GM12878 (cell line): ENCODE measurements around the gene UTS2R. TPM values are rescaled to one million over a fixed set of nuclear protein-coding genes. Genes with fewer than 3 reads are reported as not detected.

Source experiments
- ATAC-seq: fragments of 200-7000 bp; cut with Tn5 transposase; 3 replicates; pipeline ENCODE4 v1.9.1; 2020; ENCODE audit warnings: mild to moderate bottlenecking, moderate library complexity
- BruUV-seq: library from RNA; stranded (reverse); fragments of 400-500 nt; replicated peaks from 2 replicates; lab custom pipeline; 2021; lab: Mats Ljungman, UMichigan
- CTCF ChIA-PET: fragments of 300-600 bp; sonication (Branson Sonifier 250); formaldehyde crosslinking; extraction: SDS; loops from one replicate; lab custom pipeline; 2021; ENCODE audit warnings: inconsistent platforms; lab: Yijun Ruan, JAX
- POLR2A ChIA-PET: fragments of 350-600 bp; formaldehyde crosslinking; extraction: SDS; loops from one replicate; lab custom pipeline; 2021; ENCODE audit warnings: inconsistent platforms; lab: Charles Lee
- RAD21 ChIA-PET: fragments of 300-600 bp; sonication (Branson Sonifier 250); formaldehyde crosslinking; loops from one replicate; lab custom pipeline; 2023; ENCODE audit warnings: antibody characterized with exemption; ENCODE audit not compliant: unreplicated experiment; lab: Charles Lee
- SMC1A ChIA-PET: fragments of 300-600 bp; sonication (Branson Sonifier 250); formaldehyde crosslinking; loops from one replicate; lab custom pipeline; 2023; ENCODE audit not compliant: unreplicated experiment, uncharacterized antibody; lab: Charles Lee
- DNase-seq: peaks from one replicate; pipeline ENCODE4 v3.0.0-alpha.2; 2011; ENCODE audit warnings: low read depth, low spot score
- FAIRE-seq: peaks from 3 replicates; lab custom pipeline; 2011; peaks lifted over from hg19 to GRCh38; lab: Jason Lieb, UNC
- H2AFZ ChIP-seq: 2 replicates; pipeline ENCODE4 v1.6.0; 2011; ENCODE audit warnings: low read depth, low read length, control low read depth; ENCODE audit not compliant: control insufficient read depth
- H3K27ac ChIP-seq: 2 replicates; pipeline ENCODE4 v1.5.1; 2011; ENCODE audit warnings: control low read depth; ENCODE audit not compliant: control insufficient read depth, insufficient read depth
- H3K27me3 ChIP-seq, 2 experiments: replicated peaks in 1 of 2; 2 replicates each; pipeline versions ENCODE4 v1.6.0 to v1.6.1; 2011; ENCODE audit warnings: low read length in 1 of 2; ENCODE audit not compliant: control insufficient read depth in 2 of 2, insufficient read depth in 2 of 2
- H3K36me3 ChIP-seq, 2 experiments: 2 replicates each; pipeline ENCODE4 v1.5.1; 2011; ENCODE audit warnings: low read length in 1 of 2; ENCODE audit not compliant: control insufficient read depth in 2 of 2, insufficient read depth in 2 of 2
- H3K4me1 ChIP-seq: 2 replicates; pipeline ENCODE4 v1.6.1; 2011; ENCODE audit warnings: mild to moderate bottlenecking, low read length, moderate library complexity, mixed read lengths; ENCODE audit not compliant: control insufficient read depth, insufficient read depth
- H3K4me2 ChIP-seq: 2 replicates; pipeline ENCODE4 v1.6.0; 2011; ENCODE audit warnings: control low read depth; ENCODE audit not compliant: control insufficient read depth, insufficient read depth
- H3K4me3 ChIP-seq: fragments of 200-600 bp; sonication (generic); 2 replicates; pipeline ENCODE4 v1.5.1; 2016
- H3K79me2 ChIP-seq: 2 replicates; pipeline ENCODE4 v1.6.0; 2011; ENCODE audit warnings: low read length; ENCODE audit not compliant: control insufficient read depth, insufficient read depth
- H3K9ac ChIP-seq: 2 replicates; pipeline ENCODE4 v1.8.0; 2011; ENCODE audit warnings: low read length, control low read depth, mixed read lengths; ENCODE audit not compliant: control insufficient read depth, insufficient read depth
- H3K9me3 ChIP-seq: replicated peaks from 3 replicates; pipeline ENCODE4 v1.5.1; 2011; ENCODE audit warnings: mild to moderate bottlenecking, low read length; ENCODE audit not compliant: control insufficient read depth, insufficient read depth
- H4K20me1 ChIP-seq: 2 replicates; pipeline ENCODE4 v1.6.0; 2011; ENCODE audit not compliant: control insufficient read depth, insufficient read depth
- BHLHE40 ChIP-seq, 2 experiments: fragments of 450-650 bp in 1 of 2; IDR thresholded peaks; 2 replicates each; pipeline ENCODE4 v1.6.1; 2011 to 2017; ENCODE audit warnings: low read depth in 2 of 2, borderline replicate concordance in 1 of 2, improper control_type of control experiment in 1 of 2, low read length in 1 of 2, mild to moderate bottlenecking in 1 of 2
- CBFB ChIP-seq: IDR thresholded peaks from 2 replicates; pipeline ENCODE4 v1.6.1; 2016; ENCODE audit warnings: antibody characterized with exemption, low read depth
- FOS ChIP-seq: IDR thresholded peaks from 3 replicates; pipeline ENCODE4 v1.6.1; 2011; ENCODE audit warnings: borderline replicate concordance; ENCODE audit not compliant: insufficient read length; ENCODE audit errors: extremely low read depth
- FOXK2 ChIP-seq: fragments of 450-650 bp; IDR thresholded peaks from 2 replicates; pipeline ENCODE4 v1.6.1; 2017; ENCODE audit warnings: mild to moderate bottlenecking, moderate library complexity
- GATAD2B ChIP-seq: fragments of 450-650 bp; conservative IDR thresholded peaks from 2 replicates; pipeline ENCODE4 v1.6.1; 2017; ENCODE audit warnings: low read depth, mild to moderate bottlenecking, moderate library complexity
- SMAD5 ChIP-seq: IDR thresholded peaks from 2 replicates; pipeline ENCODE4 v1.6.1; 2016; ENCODE audit warnings: antibody characterized with exemption, low read depth
- STAT3 ChIP-seq: IDR thresholded peaks from 2 replicates; pipeline ENCODE4 v1.6.1; 2011; ENCODE audit warnings: low read depth, low read length, improper control_type of control experiment
- WGBS: methylation state at CpG from one replicate; pipeline ENCODE4 v1.1.6; 2016; ENCODE audit warnings: low lambda C conversion rate; ENCODE audit not compliant: insufficient replicate concordance, insufficient coverage; ENCODE audit errors: missing lambda C conversion rate; 5-methylcytosine and 5-hydroxymethylcytosine counted together
- in situ Hi-C: fragments of 300-500 bp; cut with MboI; formaldehyde crosslinking; loops from 9 replicates; pipeline ENCODE4 v1.14.3; 2018; ENCODE audit warnings: mixed read lengths
- intact Hi-C: fragments of 100-400 bp; cut with micrococcal nuclease; formaldehyde crosslinking; loops from one replicate; pipeline ENCODE4 v1.14.2; 2022; ENCODE audit not compliant: unreplicated experiment
- polyA plus RNA-seq, 11 experiments: library from polyadenylated mRNA; depleted of rRNA in 4 of 11; unstranded in 6 of 11; stranded (reverse) in 5 of 11; fragments of >200 nt; fragmentation: Nextera tagmentation in 4 of 11; fragmentation: Illumina TruSeq in 1 of 11; extraction: Ambion mirVana in 4 of 11; extraction: Trizol in 1 of 11; gene quantifications; 1 replicate in 1 of 11; 2 replicates in 10 of 11; pipeline versions ENCODE4 v1.2.1 to v1.2.3, GENCODE V29; 2011 to 2016; ENCODE audit warnings: inconsistent platforms in 2 of 11, missing spikeins in 2 of 11, low read depth in 1 of 11
- total RNA-seq, 4 experiments: library from RNA; depleted of rRNA in 3 of 4; stranded (reverse); fragments of >200 nt in 3 of 4; fragmentation: Illumina TruSeq in 1 of 4; extraction: Trizol in 1 of 4; gene quantifications; 2 replicates each; pipeline versions ENCODE4 v1.2.1 to v1.2.3, GENCODE V29; 2013 to 2021
- TF ChIP-seq, protein P1 (sequence below): fragments of 450-650 bp; IDR thresholded peaks from 2 replicates; pipeline ENCODE4 v1.6.1; 2017; ENCODE audit warnings: mild to moderate bottlenecking, moderate library complexity
- TF ChIP-seq, protein P2 (sequence below): fragments of 450-650 bp; IDR thresholded peaks from 2 replicates; pipeline ENCODE4 v1.6.1; 2016; ENCODE audit warnings: mild to moderate bottlenecking

Gene UTS2R
- total and polyA plus RNA-seq, 10 of the 15 experiments (the other 5 are each of a cell fraction or from before 2014, with no cell fraction given), result 0.04 to 0.36 (median 0.11) TPM; not detected in 6

DNA sequence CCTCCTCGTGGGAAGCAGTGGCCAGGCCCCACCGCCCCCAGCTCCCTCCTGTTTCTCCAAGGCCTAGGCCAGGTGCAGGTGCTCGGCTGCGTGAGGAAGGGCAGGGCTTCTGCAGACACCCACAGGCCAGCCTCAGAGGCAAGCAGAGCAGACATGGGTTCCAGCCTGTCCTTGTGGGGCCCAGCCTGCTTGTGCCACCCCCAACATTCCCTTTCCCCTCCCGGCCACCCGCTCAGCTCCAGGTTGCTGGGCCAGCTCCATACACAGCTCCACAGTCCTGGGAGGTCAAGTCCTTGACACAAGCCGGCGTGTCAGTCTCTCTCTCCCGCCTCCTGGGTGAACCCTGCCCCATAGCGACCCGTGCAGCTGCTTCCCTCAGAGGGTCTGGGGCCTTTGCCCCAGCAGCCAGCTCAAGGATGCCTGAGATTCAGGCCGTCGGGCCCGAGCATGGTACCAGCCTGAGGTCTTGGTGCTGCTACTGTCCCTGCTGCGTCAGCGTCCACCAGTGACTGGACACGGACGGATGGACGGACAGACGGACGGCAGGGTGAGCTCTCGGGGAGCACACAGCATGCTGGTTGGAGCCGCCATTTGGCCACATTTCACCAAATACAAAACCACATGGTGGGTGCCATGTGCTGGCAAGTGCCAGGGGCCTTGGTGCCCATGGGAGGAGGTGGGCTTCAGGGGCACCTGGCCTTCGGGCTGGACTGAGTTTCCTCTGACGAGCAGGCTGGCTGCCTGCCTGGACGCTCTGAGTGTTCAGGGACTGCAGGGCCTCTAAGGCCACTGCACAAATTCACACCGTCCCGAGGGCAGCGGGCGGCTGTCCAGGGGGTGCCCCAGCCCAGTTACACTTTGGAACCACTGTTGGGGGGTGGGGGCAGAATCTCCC lies 46.0 kb upstream of the UTS2R start:
- H3K36me3 ChIP-seq, result no peaks in the 10 kb centered on the region
- no peak overlapping the region for H2AFZ ChIP-seq
- H3K9ac ChIP-seq, result no peak overlapping the region
- 35% methylated on average over 30 of the region's 30 CpGs for WGBS
- TF ChIP-seq BHLHE40 (IDR thresholded peaks at IDR 0.05; ENCODE audit: borderline replicate concordance in 1 of 2, low read depth in 2 of 2, low read length in 1 of 2) (no peak), FOXK2 (no peak), FOS (no peak), SMAD5 (no peak)
- TF ChIP-seq, all 136 proteins: peak for 0
- Histone ChIP-seq H3K9me3 (no peaks in the 10 kb centered on the region; the same call in 2 of the 3 replicates), H3K79me2 (no peaks in the 10 kb centered on the region), H4K20me1 (no peaks in the 10 kb centered on the region), H3K4me1 (no peaks in the 10 kb centered on the region; the same call in 1 of the 2 replicates), H3K4me2 (no peak overlapping the region), H3K4me3 (no peak overlapping the region), H3K27me3 (no peaks in the 10 kb centered on the region; a peak in 1 of 4 replicates), H3K27ac (no peak overlapping the region)
- ATAC-seq, result no peak
- CTCF ChIA-PET, result interaction anchor here (1.2 to 6.2 kb wide), 3 partner anchors 24 to 89 kb away, joined by 3 to 94 read pairs (median 4); no protein-coding TSS in a partner anchor
- no TSS peak for BruUV-seq
- RAD21 ChIA-PET, result interaction anchor here (1.4 to 6.5 kb wide), 2 partner anchors 16 to 25 kb away, joined by 3 to 77 read pairs; no protein-coding TSS in a partner anchor
- intact Hi-C loops, result no loop called here
- SMC1A ChIA-PET, result interaction anchor here (1.1 kb wide), 2 partner anchors 25 to 119 kb away, joined by 3 read pairs; no protein-coding TSS in a partner anchor
- POLR2A ChIA-PET, result interaction anchor here (1.1 to 1.2 kb wide), 2 partner anchors 22 to 27 kb away, joined by 3 to 6 read pairs; no protein-coding TSS in a partner anchor
- no peak for DNase-seq
- no peak for FAIRE-seq
- in situ Hi-C loops, result no loop called here

DNA sequence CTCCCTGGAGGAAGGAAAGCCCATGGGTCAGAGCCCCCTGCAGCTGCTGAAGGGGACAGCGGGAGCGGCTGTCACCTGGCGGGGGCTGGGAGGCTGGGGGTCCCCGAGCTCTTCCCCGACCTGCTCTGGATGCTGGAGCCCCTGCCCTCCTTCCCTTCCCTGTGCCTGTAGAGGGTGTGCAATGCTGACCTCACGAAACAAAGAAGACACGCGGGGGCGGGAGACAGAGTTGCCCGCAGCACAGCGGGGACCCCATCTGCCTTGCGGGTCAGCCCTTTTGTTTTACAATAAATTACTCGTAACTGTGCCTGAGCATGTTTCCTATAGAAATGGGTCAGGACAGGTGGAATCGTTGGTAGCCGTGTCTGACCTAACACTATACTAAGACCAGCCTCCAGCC lies 44.3 kb upstream of the UTS2R start:
- POLR2A ChIA-PET, result no interaction called here
- DNase-seq, result no peak
- no peak for TF ChIP-seq CBFB
- no peak for TF ChIP-seq STAT3
- TF ChIP-seq, protein P1, sequence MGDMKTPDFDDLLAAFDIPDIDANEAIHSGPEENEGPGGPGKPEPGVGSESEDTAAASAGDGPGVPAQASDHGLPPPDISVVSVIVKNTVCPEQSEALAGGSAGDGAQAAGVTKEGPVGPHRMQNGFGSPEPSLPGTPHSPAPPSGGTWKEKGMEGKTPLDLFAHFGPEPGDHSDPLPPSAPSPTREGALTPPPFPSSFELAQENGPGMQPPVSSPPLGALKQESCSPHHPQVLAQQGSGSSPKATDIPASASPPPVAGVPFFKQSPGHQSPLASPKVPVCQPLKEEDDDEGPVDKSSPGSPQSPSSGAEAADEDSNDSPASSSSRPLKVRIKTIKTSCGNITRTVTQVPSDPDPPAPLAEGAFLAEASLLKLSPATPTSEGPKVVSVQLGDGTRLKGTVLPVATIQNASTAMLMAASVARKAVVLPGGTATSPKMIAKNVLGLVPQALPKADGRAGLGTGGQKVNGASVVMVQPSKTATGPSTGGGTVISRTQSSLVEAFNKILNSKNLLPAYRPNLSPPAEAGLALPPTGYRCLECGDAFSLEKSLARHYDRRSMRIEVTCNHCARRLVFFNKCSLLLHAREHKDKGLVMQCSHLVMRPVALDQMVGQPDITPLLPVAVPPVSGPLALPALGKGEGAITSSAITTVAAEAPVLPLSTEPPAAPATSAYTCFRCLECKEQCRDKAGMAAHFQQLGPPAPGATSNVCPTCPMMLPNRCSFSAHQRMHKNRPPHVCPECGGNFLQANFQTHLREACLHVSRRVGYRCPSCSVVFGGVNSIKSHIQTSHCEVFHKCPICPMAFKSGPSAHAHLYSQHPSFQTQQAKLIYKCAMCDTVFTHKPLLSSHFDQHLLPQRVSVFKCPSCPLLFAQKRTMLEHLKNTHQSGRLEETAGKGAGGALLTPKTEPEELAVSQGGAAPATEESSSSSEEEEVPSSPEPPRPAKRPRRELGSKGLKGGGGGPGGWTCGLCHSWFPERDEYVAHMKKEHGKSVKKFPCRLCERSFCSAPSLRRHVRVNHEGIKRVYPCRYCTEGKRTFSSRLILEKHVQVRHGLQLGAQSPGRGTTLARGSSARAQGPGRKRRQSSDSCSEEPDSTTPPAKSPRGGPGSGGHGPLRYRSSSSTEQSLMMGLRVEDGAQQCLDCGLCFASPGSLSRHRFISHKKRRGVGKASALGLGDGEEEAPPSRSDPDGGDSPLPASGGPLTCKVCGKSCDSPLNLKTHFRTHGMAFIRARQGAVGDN, result no peak
- no peak for TF ChIP-seq GATAD2B
- TF ChIP-seq, protein P2, sequence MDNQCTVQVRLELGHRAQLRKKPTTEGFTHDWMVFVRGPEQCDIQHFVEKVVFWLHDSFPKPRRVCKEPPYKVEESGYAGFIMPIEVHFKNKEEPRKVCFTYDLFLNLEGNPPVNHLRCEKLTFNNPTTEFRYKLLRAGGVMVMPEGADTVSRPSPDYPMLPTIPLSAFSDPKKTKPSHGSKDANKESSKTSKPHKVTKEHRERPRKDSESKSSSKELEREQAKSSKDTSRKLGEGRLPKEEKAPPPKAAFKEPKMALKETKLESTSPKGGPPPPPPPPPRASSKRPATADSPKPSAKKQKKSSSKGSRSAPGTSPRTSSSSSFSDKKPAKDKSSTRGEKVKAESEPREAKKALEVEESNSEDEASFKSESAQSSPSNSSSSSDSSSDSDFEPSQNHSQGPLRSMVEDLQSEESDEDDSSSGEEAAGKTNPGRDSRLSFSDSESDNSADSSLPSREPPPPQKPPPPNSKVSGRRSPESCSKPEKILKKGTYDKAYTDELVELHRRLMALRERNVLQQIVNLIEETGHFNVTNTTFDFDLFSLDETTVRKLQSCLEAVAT, result no peak

More for the DNA sequence above, 44.3 kb upstream of the UTS2R start:
- no peak overlapping the region for H2AFZ ChIP-seq
- ChIA-PET CTCF (no interaction called here), SMC1A (no interaction called here), RAD21 (interaction anchor here (1.0 kb wide), 1 partner anchor 13 kb away, joined by 3 read pairs; no protein-coding TSS in a partner anchor)
- no peak overlapping the region for H3K4me2 ChIP-seq
- H3K27ac ChIP-seq, result no peak overlapping the region
- H3K27me3 ChIP-seq, result peaks cover 0 to under 1% of the 10 kb centered on the region in 2 experiments; a peak in 2 of 4 replicates
- no peak overlapping the region for H3K9ac ChIP-seq
- no peaks in the 10 kb centered on the region for H3K36me3 ChIP-seq
- H3K4me1 ChIP-seq, result no peaks in the 10 kb centered on the region; the same call in 1 of the 2 replicates
- in situ Hi-C loops (no loop called here), intact Hi-C loops (no loop called here)
- WGBS, result 65% methylated on average over 15 of the region's 15 CpGs
- no TSS peak for BruUV-seq
- H3K9me3 ChIP-seq, result no peaks in the 10 kb centered on the region; the same call in 2 of the 3 replicates
- no peak for FAIRE-seq
- no peak for ATAC-seq
- no peak overlapping the region for H3K4me3 ChIP-seq
- no peaks in the 10 kb centered on the region for H4K20me1 ChIP-seq
- no peaks in the 10 kb centered on the region for H3K79me2 ChIP-seq
